ENCODE results near the gene ASB5. TPM values are rescaled to one million over a fixed set of nuclear protein-coding genes. Genes with fewer than 3 reads are reported as not detected.
"Not testable (repeated sequence)": the region's sequence is repeated elsewhere in the genome, so short reads cannot be mapped to it uniquely, and the experiment has no call there.

ASB5 gene, protein sequence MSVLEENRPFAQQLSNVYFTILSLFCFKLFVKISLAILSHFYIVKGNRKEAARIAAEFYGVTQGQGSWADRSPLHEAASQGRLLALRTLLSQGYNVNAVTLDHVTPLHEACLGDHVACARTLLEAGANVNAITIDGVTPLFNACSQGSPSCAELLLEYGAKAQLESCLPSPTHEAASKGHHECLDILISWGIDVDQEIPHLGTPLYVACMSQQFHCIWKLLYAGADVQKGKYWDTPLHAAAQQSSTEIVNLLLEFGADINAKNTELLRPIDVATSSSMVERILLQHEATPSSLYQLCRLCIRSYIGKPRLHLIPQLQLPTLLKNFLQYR
- 4.2 and 5.2 TPM in 2 replicates for total RNA-seq (2014; rRNA removed; shearing (Covaris generic))
- polyA plus RNA-seq (2015; cell fraction: cytosol; rRNA removed) = 0.85 and 1.7 TPM in 2 replicates
- polyA plus RNA-seq (2015; cell fraction: nucleus; rRNA removed) = 0.61 and 0.80 TPM in 2 replicates

DNA sequence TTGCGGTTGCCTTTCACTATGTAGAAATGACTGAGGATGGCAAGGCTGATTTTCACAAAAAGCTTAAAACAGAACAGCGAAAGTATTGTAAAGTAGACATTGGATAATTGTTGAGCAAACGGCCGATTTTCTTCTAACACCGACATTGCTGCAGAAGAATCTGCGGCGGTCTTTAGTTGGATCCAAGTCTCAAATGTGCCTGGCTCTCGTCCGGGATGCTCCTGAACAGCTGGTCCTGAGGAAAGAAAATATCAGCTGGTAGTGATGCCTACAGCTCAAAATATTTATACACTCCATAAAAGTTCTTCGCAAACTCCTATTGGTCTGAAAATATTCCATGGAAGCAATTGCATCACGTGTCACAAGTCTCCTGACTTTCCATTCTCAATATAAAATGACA, at the start of gene ASB5:
Gene ASB5, minus strand, starts transcription at position 260 of the 400 bp plus-strand sequence. Its CDS starts 114 bp downstream, at position 146.
- DNase-seq (ENCODE audit: low read depth, low spot score) = no peak
- in situ Hi-C loops (cut with HindIII; ENCODE audit: low pct_unique_long_range_greater_than_20kb, low sequenced_read_pairs) = no loop called here

DNA sequence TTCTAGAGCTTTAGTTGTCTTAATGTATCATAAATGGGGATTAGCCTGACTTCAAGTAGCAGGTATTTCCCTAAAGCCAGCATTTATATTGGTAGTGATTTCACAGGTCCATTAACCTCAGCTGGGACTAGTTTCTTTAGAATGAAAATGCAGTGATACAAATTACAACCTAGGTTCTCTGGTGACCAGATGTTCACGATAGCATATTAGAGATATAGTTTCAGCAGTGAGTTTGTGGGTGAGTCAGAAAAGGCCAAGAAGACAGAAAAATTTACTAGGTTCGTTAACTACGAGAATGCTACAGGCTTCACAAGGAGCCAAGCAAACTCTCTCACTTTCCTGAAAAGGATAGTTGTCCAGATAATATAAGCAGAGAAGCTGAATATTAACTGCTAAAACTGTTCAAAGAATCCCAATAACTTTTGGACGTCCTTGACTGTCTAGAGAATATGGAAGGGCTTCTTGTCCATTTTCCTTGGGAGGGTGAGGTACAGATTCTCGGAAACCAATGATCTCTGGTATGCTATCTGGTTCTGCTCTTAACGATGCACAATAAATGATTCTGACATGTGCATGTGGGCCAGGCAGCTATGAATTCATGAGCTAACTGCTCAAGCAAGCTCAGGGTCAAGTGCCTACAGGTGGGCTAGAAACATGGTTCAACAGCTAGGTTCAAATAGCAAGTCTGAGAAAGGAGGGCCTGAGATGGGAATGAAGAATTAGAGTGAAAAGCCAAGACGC, 44.7 kb upstream of the ASB5 start:
- no peak for DNase-seq (ENCODE audit: low read depth, low spot score)
- in situ Hi-C loops (cut with HindIII; ENCODE audit: low pct_unique_long_range_greater_than_20kb, low sequenced_read_pairs) = no loop called here

DNA sequence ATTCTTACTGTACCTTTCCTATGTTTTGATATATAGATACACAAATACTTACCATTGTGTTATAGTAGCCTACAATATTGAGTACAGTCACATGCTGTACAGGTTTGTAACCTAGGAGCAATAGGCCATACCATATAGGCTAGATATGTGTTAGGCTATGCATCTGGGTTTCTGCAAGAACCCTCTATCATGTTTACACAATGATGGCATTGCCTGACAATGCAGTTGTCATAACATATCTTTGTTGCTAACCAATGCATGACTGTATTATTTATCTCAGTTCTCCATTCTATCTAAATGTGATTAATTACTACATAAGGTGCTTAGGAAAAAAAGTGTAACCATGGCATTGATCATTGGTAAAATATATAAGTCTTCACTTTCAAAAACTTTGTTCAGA, 40.8 kb upstream of the ASB5 start:
- no peak for DNase-seq (ENCODE audit: low read depth, low spot score)
- in situ Hi-C loops (cut with HindIII; ENCODE audit: low pct_unique_long_range_greater_than_20kb, low sequenced_read_pairs) = no loop called here

DNA sequence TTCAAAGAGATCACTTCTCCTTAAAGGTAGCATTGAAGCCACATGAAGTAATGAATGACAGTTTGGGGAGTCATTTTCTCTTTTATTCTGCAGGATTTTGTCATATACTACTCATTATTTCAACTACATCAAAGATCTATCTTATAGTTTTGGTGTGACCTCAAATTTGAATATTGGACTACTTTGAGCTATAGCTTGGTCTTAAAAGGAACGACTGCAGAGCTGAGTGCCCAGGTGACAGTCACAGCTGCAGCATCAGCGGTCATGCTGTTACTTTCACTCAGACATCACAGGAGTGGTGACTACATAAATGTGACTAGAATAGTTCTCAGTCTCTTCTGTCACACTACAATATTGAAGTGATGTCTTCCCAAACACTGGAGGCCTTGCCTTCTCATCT, 40.0 kb upstream of the ASB5 start:
- in situ Hi-C loops (cut with HindIII; ENCODE audit: low pct_unique_long_range_greater_than_20kb, low sequenced_read_pairs) = no loop called here
- DNase-seq (ENCODE audit: low read depth, low spot score) = no peak

DNA sequence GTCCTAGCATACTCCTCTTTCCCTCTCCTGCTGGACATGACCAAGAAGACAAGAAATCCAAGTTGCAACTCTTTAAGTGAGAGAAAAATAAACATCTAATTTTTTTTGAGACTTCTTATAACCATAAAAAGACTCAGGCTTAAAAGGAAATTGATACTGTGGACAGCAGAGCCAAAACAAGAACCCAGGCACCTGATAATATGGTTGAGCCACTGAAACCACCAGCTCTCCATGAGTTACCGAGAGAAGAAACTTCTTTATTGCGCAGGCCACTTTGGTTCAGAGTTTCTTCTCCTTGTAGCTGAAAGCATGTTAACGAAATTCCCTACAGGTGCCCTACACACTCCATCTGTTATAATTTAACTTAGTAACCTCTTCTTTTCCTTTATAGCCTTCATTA, 39.4 kb upstream of the ASB5 start:
- in situ Hi-C loops (cut with HindIII; ENCODE audit: low pct_unique_long_range_greater_than_20kb, low sequenced_read_pairs) = no loop called here
- no peak for DNase-seq (ENCODE audit: low read depth, low spot score)

DNA sequence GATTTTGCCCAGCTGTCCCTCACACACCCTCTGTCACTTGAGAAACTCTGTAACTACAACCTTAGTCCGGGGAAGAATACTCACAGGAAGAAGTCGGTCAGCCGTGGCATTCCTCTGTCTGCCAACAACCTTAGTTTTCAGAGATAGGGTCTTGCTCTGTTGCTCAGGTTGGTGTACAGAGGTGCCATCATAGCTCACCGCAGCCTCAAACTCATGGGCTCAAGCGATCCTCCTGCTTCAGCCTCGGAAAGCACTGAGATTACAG, 38.6 kb upstream of the ASB5 start:
- no peak for DNase-seq (ENCODE audit: low read depth, low spot score)
- in situ Hi-C loops (cut with HindIII; ENCODE audit: low pct_unique_long_range_greater_than_20kb, low sequenced_read_pairs) = no loop called here

DNA sequence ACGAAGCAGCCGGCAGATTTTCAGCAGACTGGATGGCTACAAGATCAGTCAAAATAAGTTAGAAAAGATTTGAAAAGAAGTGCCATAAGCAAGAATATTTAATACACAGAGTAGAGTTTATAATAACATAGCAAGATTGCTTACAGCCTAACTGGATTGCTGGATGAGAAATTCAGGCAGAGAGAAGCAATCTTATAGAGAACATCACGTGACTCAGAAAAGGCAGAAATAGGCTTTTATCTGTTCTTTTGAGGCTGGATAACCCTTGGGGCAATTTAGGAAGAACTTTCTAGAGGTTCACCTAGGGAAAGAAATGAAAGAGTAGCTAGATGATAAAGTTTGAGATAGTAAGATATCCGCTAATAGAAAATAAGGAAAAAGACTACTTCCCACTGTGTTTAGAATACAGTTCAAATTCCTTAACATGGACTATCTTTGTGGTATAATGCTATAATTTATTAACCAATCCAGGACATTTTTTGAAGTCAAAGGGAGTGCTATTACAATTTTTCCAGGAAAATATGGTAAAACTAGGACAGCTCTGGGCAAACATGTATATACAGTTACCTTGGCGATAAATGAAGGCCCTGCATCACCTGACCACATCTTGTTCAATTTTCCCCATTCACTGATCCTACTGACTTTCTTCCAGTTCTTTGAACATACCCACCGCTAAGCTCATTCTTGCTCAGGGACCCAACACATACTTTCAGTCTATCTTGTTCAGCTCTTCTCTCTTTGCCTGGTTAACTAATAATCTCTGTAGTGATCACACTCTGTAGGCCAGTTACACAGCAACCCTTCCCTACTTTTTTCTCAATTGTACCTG, 38.0 kb upstream of the ASB5 start:
- DNase-seq (ENCODE audit: low read depth, low spot score) = no peak
- in situ Hi-C loops (cut with HindIII; ENCODE audit: low pct_unique_long_range_greater_than_20kb, low sequenced_read_pairs) = no loop called here

DNA sequence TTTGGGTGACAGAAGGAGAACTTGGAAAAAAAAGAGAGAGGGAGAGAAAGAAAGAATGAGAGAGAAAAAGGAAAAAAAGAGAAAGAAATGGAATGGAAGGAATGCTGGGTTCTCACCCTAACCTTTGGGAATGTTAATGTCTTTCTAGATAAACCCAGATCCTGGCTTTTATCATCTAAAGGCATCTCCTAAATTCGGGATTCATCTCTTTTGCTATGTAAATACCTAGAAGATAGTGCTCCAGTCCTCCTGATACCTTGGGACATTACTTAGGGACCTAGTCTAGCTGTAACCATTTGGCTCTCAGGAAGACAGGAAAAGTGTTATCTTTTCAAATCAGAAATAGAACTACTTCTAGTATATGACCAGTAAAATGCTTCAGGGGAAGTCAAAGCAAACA, 34.9 kb upstream of the ASB5 start:
- in situ Hi-C loops (cut with HindIII; ENCODE audit: low pct_unique_long_range_greater_than_20kb, low sequenced_read_pairs) = no loop called here
- DNase-seq (ENCODE audit: low read depth, low spot score) = no peak

DNA sequence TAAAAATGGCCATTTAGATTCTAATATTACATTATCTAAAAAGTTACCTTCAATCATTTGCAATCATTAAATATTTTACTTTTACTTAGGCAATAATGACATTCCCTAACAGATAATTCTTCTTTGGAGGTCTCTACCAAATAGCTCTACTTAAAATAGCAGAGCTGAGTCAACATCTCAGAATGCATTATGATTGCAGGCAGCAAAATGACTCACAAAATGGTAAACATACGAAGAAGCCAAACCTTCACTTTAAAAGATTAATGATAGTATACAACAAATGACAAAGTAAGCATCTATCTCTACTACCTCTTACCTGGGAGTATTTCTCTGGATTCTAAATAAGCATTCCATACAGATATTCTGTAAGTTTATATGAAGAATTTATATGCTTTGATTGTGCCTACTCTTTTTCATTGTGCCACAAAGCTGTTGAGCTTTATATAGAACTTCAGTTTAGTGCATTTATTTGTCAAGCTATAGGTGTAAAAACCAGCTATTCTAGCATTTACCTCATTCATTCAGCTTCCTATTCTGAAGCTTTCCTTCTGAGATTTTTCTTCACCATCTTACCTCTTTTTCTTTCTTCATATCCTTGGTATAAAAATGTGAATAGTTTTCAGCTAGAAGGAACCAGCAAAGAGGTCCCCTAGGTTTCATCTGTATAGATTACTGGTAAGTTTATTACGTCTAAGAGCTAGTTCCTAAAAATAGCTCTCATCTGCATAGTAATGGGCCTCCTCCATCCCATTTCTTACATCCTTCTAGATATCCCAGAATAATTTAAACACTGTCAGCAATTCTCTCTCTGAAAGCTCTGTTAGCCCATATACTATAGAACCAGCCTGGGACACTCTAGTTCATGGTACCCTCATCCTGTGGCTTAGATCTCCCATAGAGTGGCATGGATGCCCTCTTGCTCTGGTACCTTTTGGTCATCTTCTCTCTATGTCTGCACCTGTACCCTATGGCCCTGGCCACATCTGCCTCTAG, 33.6 kb upstream of the ASB5 start:
- DNase-seq (ENCODE audit: low read depth, low spot score) = no peak
- in situ Hi-C loops (cut with HindIII; ENCODE audit: low pct_unique_long_range_greater_than_20kb, low sequenced_read_pairs) = no loop called here

DNA sequence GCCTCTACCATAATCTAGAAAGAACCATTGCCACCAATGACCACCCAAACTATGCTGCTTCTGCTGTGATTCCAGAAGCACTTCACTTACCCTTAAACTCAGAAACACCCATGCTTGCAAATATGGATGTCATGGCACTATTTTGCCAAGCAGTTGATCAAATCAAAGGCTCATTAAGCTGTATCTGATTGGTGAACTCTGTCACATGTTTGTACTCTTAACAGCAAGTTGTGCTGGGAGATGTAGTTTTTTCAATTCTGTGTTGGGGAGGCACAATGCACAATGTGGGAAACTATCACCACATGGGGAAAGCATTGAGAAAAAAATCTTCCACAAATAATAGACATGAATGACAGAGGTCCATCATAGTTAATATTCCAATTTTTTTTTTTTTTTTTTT, 31.5 kb upstream of the ASB5 start:
- in situ Hi-C loops (cut with HindIII; ENCODE audit: low pct_unique_long_range_greater_than_20kb, low sequenced_read_pairs) = no loop called here

DNA sequence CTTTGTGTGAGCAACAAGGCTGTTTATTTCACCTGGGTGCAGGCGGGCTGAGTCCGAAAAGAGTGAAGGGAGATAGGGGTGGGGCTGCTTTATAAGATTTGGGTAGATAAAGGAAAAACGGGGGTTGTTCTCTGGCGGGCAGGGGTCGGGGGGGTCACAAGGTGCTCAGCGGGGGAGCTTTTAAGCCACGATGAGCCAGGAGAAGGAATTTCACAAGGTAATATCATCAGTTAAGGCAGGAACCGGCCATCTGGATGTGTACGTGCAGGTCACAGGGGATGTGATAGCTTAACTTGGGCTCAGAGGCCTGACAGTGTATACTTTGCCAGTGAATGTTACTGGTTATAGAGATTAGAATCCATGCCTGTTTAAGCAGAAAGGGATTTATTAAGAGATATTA, 31.0 kb upstream of the ASB5 start:
- DNase-seq (ENCODE audit: low read depth, low spot score) = no peak
- in situ Hi-C loops (cut with HindIII; ENCODE audit: low pct_unique_long_range_greater_than_20kb, low sequenced_read_pairs) = no loop called here

More for the DNA sequence above, 31.5 kb upstream of the ASB5 start:
- DNase-seq (ENCODE audit: low read depth, low spot score) = no peak

DNA sequence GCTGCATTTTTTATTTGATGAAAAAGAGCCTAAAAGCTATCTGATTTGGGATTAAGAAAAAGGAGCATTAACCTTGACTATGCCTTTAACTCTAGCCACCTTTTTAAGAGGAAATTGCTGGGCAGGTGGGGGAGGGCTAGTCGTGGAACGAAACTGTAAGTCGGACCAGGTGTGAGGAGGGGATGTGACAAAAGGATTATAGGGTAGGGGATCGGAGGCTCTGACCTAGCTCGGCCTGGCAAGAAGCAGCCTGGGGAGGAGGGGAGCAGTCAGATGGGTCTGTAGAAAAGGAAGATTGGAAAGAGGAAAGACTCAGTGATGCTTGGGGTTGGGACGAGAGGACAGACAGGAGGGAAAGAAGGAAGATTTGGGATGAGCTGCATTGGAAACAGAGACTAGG, 29.6 kb upstream of the ASB5 start:
- DNase-seq (ENCODE audit: low read depth, low spot score) = no peak
- in situ Hi-C loops (cut with HindIII; ENCODE audit: low pct_unique_long_range_greater_than_20kb, low sequenced_read_pairs) = no loop called here

DNA sequence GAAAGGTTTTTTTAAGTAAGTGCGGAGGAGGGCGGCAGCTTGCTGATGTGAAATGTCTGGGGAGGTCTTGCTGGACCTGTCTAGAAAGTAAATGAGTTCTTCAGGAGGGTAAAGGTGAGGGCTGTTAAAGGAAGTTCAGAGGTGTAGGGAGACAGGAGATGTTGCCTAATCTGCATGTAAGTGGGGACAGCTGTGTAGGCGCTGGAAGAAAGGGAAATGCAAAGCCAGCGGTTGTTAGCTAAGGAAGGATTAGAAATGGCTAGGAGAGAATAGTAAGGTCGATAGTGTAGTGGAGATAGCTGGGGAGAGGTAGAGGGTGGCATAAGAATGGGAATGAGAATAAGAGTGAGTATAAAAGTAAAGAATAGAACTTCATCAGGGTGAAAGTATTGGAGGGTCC, 26.9 kb upstream of the ASB5 start:
- in situ Hi-C loops (cut with HindIII; ENCODE audit: low pct_unique_long_range_greater_than_20kb, low sequenced_read_pairs); DNase-seq (ENCODE audit: low read depth, low spot score): not testable (repeated sequence)

DNA sequence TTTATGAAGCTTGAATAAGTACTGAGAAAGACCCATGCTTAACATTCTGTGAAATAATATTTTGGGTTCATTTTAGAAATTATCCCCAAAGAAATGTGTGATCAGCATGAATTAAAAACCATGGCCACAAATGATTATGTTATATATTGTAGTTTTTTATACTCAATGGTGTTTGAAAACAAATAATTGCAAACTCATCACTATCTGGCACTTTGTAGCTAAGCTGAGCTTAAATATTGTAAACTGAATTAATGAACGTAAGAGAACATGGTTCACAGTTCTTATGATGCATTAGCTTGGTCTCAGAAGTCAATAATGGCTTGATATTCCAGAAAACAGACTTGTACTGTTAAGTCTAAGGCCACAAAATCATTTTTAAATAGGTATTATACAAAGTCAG, 24.6 kb upstream of the ASB5 start:
- in situ Hi-C loops (cut with HindIII; ENCODE audit: low pct_unique_long_range_greater_than_20kb, low sequenced_read_pairs) = no loop called here
- DNase-seq (ENCODE audit: low read depth, low spot score) = no peak

DNA sequence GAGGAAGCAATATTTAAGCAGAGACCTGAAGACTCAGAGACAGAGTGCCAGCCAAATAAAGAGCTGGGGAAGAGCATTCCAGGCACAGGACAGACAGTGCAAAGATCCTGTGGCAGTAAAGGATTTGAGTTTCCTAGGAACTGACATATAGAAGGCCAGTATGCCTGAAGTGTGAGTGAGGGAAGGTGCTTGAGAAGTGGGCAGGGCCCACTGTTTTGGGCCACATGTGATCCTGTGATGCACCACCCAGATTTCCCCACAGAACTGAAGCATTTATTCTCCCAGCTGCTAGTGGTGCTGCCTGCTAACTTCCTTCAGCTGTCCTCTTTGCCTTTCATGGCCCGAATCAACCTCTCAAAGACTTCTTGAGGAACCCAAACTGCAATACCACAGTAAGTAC, 23.9 kb upstream of the ASB5 start:
- in situ Hi-C loops (cut with HindIII; ENCODE audit: low pct_unique_long_range_greater_than_20kb, low sequenced_read_pairs) = no loop called here

DNA sequence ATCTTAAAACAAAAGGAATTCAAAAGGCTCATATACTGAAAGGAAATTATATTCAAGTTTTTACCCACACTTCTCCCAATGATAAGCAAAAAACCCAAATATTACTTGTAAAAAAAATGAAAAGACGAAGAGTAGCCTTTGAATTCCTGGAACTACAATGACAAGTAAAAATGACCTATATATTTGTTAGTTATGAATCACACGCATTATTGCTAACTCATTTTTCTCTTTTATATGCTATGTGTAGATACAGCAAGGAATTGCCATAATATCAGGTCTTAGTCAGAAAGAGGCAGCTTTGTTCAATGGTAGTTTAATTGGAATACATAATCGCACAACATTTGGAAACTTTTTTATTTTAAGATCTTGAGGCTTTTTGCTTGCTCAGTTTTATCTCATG, 22.7 kb upstream of the ASB5 start:
- DNase-seq (ENCODE audit: low read depth, low spot score) = no peak
- in situ Hi-C loops (cut with HindIII; ENCODE audit: low pct_unique_long_range_greater_than_20kb, low sequenced_read_pairs) = no loop called here

More for the DNA sequence above, 23.9 kb upstream of the ASB5 start:
- DNase-seq (ENCODE audit: low read depth, low spot score) = no peak

DNA sequence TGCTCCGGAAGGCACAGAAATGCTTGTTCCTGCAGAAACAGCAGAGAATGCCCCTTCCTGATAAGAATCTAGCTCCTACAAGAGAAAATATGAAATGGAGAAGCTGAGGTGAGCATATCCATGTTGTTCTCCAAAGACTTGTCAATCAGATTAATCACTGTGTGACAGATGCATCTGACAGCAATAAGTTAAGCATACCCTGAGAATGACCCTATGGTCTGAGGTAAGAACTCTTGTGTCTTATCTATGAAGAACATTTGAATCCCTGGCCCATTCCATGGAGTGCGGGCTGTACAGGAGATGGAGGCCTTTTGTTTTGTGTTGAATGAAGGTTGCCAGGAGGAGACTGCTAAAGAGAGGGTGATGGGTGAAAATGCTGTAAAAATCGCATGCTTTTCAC, 21.5 kb upstream of the ASB5 start:
- in situ Hi-C loops (cut with HindIII; ENCODE audit: low pct_unique_long_range_greater_than_20kb, low sequenced_read_pairs) = no loop called here
- DNase-seq (ENCODE audit: low read depth, low spot score) = no peak

Measured in SK-MEL-5 (cell line).